Mammary epithelial cell (primary cell): Measurements from ENCODE around the gene NUTF2.

ENCODE experiments used
- EZH2 ChIP-seq: IDR thresholded peaks from 2 replicates; pipeline ENCODE4 v1.6.1; 2012; ENCODE audit warnings: low read length, inconsistent platforms, borderline replicate concordance
- TF ChIP-seq, protein P1 (sequence below), 2 donors: IDR thresholded peaks in 1 of 2; conservative IDR thresholded peaks in 1 of 2; 2 replicates each; pipeline ENCODE4 v1.5.1; 2011 to 2012; ENCODE audit warnings: inconsistent platforms in 2 of 2, low read length in 2 of 2, mild to moderate bottlenecking in 2 of 2, control low read depth in 1 of 2, low read depth in 1 of 2; ENCODE audit not compliant: insufficient read depth in 1 of 2; ENCODE audit errors: extremely low read depth in 1 of 2

DNA sequence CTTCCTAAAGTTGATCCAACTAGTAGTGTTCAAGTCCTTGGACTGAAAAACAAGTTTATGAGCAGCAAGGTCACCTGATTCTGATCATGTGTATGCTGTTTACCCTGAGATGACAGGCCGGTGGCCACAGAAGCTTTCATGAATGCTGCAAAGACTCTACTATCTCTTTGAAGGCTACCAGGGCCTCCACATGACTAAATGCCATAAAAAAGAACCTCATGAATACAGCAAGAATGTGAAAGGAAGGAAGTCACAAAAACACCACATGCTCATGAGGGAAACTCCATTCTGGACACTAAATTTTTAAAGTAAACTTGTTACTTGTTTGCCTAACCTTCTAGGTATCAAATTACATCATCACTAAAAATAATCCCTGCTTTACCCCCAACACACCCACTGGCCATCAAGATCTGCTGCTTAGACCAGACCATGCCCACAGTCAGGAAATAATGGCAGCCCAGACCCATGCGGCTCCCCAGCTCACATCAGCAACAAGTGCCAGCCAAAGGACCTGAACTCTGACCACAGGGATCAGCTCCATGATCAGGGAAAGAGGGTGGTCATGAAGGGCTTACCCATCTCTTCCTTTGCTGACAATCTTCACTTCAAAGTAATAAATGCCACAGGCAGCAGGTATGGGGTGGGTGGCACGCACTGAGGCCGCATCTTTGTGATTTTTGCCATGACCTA is 41.7 kb upstream of the NUTF2 start:
- TF ChIP-seq, protein P1, sequence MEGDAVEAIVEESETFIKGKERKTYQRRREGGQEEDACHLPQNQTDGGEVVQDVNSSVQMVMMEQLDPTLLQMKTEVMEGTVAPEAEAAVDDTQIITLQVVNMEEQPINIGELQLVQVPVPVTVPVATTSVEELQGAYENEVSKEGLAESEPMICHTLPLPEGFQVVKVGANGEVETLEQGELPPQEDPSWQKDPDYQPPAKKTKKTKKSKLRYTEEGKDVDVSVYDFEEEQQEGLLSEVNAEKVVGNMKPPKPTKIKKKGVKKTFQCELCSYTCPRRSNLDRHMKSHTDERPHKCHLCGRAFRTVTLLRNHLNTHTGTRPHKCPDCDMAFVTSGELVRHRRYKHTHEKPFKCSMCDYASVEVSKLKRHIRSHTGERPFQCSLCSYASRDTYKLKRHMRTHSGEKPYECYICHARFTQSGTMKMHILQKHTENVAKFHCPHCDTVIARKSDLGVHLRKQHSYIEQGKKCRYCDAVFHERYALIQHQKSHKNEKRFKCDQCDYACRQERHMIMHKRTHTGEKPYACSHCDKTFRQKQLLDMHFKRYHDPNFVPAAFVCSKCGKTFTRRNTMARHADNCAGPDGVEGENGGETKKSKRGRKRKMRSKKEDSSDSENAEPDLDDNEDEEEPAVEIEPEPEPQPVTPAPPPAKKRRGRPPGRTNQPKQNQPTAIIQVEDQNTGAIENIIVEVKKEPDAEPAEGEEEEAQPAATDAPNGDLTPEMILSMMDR (conservative IDR thresholded peaks at IDR 0.05 in 1 of 2, IDR thresholded peaks at IDR 0.05 in 1 of 2; ENCODE audit: extremely low read depth in 1 of 2, insufficient read depth in 1 of 2, low read depth in 1 of 2, low read length in 2 of 2), result no peak
- TF ChIP-seq EZH2, result no peak
